HG02943 (cell line): ENCODE measurements around the gene SELENOS.

ENCODE experiments used
- ATAC-seq: cut with Tn5 transposase; IDR thresholded peaks from one replicate; pipeline ENCODE4 v1.9.1; 2021; ENCODE audit warnings: mild to moderate bottlenecking, low read depth, moderate library complexity; ENCODE audit not compliant: unreplicated experiment

The SELENOS gene

GRCh38 chr15:101252836-101253235, 24.4 kb downstream of the SELENOS start:
- no peak for ATAC-seq

- peak; percentile 67 for ATAC-seq
Measured at GRCh38 chr15:101251830-101252820, 25.2 kb downstream of the SELENOS start, which contains the start of gene CHSY1. Gene CHSY1 (minus strand): TSS chr15:101252048. CDS start chr15:101251456, 592 bp downstream.

GRCh38 chr15:101250873-101251829, 26.1 kb downstream of the SELENOS start:
- ATAC-seq: peak; percentile 27

DNA sequence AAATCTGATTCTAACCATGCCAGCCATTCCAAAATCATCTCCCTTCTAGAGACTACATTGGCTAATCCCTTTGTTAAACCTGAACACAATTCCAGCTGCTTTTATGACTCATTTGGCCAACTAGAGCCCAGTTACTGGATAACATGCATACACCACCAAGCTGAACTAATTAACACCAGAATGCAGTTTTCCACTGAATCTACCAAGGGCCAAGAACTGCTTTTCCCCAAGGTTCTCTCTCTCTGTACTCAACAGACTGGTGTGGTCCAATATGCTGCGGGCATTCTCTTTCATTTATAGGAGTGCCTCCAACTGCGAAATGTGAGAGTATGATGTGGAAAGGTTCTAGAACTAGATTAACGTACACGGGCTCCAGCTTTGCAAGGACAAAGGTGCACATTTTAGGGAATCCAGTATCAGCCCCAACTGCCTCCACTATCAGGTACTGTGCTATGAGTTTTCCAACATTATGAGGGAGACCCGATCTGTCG, 26.9 kb downstream of the SELENOS start:
- ATAC-seq: no peak

GRCh38 chr15:101248274-101248673, 29.0 kb downstream of the SELENOS start:
- ATAC-seq: no peak

DNA sequence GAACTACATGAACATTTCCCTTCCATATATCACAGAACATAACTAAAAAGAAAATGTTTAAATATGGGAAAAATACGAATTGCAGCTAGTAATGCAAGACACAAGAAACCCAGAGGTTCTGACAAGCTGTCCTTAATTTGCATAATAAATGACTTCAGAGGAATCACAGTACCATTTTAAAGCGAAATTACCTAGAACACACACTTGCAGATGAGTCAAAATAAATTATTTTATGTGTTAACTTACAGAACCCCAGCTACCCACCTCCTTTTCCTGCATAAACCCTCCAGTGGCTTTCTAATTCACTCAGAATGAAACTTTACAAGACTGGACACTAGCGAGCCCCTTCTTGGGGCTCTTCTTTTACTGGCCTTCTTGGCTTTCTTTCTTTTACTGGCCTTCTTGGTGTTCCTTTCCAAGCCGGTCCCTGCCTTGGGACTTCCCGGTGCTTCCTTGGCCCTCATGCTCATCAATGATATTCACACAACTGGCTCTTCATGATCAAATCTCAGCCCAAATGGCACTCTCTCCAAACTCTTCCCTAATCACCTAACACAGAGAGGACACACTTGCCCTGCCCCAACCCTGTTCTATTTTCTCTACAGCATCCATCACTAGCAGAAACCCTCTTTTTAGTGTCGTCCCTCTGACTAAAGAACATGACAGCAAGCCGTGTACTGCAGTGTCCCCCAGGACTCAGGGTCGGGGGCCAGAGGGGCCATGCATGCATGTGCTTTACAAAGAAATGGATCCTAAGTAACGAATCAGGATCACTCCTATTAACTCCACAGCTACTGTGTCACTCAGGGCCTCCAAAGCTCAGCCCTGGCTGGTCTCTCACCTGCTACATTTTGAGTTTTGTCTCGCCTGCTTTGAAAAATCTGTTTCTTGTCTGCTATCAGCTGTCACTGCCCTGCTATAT, 30.2 kb downstream of the SELENOS start:
- ATAC-seq: no peak

- ATAC-seq: no peak
Measured at GRCh38 chr15:101246391-101246790, 30.9 kb downstream of the SELENOS start.

DNA sequence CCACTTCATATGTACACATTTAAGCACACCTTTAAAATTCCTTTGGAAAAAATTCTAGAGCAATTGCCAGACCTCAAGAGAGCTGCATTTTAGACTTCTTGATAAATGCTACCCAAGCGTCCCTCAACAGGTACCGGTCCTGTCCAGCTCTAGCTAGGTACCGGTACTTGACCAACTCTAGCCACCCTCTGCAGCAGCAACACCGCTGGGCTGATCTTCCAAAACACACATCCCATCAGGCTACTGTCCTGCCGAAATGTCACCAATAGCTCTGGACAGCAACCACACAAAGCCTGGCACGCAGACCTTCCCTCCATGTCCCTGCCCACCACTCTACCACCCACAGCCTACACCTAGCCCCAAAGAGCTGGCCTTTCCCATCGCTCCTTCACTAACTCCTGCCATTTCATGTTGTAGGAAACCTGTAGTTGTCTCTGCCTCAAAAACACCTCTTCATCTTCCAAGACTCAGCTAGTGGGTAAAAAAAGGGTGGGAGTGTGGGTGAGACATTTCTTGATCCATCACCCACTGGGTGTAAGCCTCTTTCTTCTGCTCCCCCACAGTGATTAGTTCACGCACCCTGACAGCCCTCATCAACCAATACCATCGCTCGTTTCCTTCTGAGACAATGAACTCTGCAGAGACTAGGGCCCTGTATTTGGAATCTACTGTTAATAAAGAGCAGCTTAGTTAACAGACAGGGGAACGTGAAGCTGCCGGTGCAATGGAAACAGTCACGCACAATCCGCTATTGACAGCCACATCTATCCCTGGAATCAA, 32.2 kb downstream of the SELENOS start:
- no peak for ATAC-seq

- ATAC-seq: no peak
Measured at GRCh38 chr15:101244036-101244781, 33.1 kb downstream of the SELENOS start.

DNA sequence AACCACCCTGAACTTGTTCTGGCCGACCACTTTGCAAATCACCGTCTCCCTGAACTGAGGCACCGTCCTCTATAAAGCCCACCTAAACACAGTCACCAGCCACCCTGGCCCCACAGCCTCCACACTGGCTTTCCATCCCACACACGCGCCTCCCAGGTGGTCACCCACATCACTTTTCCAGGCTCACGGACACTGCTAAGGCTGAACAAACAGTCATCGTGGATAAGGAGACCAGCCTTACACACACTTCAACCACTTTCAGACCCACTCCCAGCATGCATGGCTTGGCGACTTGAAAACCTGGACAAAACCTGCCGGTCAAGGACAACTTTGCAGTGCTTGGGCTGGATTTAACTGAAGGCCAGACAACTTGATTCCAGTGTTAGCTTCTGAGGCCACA, 33.9 kb downstream of the SELENOS start:
- no peak for ATAC-seq

GRCh38 chr15:101242999-101243336, 34.3 kb downstream of the SELENOS start:
- ATAC-seq: no peak

DNA sequence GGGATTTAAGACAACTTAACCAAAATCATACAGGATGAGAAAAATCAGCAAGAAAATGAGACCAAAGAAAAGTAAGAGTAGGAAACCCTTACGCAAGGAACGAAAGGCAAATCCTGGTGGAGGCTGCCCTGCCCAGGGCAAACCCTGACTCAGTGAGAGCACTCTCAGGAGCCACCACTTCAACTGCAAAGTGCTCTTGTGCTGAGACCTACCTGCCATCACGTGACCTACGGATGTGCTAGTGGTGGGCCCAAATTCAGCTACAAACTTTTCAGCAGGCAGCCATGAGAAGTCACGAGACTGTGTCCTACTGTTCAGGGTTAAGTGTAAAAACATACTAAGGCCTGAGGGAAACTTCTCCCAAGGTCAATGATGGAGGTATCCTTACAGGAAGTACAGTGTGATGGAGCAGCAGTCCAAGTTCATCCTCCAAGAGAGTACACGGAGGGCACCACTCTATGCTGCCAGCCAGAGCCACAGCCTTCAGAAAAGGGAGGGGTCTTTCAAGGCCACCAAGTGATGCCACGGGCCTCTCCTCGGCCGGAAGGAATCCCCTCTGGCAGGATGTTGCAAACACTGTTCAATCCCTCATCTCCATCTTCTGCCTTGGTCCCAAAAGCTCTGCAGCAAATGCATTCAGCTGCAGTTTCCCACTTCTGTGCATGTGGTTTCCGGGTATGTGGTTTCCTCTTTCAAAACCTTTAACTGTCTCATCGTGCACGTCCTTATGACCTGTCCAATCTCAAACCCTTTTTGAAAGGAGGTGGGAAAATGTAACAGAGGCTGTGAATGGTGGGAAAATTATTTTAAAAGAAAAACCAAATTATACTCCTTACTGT, 34.9 kb downstream of the SELENOS start:
- ATAC-seq: peak; percentile 75

DNA sequence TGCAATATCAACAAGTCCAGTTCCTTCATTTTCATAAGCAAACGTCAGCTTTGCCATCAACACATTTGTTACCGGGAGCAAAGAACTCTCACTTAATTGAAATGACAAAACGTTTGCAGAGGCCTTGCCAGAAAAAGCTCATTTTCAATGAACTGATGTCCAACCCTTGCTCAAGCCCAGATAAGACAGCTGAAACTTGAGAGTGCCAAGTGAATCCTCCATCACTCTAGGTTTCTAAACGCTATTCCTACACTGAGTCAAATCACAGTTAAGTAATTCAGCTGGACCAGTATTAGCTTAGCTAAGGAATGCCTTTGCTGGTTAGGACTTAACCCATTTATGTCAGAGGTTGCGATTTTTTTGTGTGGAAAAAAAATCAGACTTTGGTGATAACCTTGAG, 36.9 kb downstream of the SELENOS start:
- ATAC-seq: no peak

- no peak for ATAC-seq
Measured at GRCh38 chr15:101239724-101240136, 37.6 kb downstream of the SELENOS start.

GRCh38 chr15:101237251-101237650, 40.0 kb downstream of the SELENOS start:
- ATAC-seq: no peak

DNA sequence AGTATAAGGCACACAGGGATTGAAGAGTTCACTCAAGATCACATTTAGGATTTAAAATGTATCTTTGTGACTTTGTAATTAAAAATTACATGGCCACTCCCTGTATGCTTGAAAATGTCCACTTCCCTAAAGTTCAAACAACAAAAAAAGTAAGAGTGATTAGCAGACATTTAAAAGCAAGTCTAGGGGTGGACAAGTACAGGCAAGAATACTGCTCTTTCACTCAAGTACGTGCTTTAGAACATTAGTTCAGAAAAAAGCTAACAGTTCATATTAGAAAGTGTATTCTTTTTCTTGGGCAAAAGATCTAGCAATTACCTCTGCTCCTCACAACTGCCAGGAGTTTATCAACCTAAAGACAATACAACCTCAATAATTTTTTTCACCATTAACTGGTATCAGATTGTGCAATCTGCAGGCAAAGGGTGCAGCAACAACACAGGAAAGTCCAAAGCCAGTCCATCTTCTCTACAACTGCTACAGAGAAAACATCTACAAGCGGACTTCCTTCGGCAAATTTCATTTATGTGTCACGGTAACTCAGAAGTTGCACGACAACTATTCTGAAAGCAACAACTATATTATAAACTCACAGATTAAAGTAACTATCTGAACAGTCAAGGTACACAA, 43.5 kb downstream of the SELENOS start:
- ATAC-seq: no peak

GRCh38 chr15:101232677-101233076, 44.6 kb downstream of the SELENOS start:
- ATAC-seq: no peak
